HL-60 (cell line): ENCODE measurements around the gene FAM13C.

Source experiments
- POLR2AphosphoS5 ChIP-seq: IDR thresholded peaks from 2 replicates; pipeline ENCODE4 v1.6.1; 2012; ENCODE audit warnings: low read depth
- TF ChIP-seq, protein P1 (sequence below): IDR thresholded peaks from one replicate; pipeline ENCODE4 v1.5.1; 2011; ENCODE audit warnings: low read length, control low read depth, inconsistent platforms; ENCODE audit not compliant: insufficient read depth

DNA sequence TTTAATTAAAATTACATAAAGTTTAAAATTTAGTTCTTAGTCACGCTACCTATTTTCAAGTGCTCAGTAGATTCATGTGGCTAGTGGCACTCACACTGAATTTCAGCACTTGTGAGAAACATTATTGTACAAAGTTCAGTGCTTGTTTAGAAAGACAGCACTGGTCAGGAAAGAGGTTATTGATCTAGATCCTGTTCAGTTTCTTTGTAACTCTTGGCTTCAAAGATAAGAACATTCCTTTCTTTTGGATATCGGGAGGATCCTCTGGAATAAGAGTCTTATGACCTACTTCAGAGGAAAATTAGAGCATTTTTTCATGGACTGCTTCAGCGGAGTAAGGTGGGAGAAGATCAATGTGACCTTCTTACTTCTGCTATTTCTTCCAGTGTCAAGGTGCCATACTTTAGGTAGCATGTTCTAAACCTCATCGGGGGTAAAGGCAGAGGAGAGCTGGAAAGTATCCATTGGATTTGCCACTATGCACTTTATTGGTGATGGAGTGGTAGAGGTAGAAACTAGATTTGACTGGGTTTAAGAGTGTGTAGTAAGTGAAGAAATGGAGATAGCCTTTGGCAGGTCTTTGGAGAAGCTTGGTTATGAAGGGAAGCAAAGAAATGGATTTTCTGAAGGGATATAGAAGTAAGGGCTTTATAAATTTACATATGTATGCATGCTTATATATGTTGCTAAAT is 146.0 kb downstream of the FAM13C start:
- TF ChIP-seq, protein P1, sequence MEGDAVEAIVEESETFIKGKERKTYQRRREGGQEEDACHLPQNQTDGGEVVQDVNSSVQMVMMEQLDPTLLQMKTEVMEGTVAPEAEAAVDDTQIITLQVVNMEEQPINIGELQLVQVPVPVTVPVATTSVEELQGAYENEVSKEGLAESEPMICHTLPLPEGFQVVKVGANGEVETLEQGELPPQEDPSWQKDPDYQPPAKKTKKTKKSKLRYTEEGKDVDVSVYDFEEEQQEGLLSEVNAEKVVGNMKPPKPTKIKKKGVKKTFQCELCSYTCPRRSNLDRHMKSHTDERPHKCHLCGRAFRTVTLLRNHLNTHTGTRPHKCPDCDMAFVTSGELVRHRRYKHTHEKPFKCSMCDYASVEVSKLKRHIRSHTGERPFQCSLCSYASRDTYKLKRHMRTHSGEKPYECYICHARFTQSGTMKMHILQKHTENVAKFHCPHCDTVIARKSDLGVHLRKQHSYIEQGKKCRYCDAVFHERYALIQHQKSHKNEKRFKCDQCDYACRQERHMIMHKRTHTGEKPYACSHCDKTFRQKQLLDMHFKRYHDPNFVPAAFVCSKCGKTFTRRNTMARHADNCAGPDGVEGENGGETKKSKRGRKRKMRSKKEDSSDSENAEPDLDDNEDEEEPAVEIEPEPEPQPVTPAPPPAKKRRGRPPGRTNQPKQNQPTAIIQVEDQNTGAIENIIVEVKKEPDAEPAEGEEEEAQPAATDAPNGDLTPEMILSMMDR: no peak
- TF ChIP-seq POLR2AphosphoS5: no peak
